GM19025 (cell line): ENCODE measurements around the gene ALKBH8.
"Not testable (repeated sequence)": the region's sequence is repeated elsewhere in the genome, so short reads cannot be mapped to it uniquely, and the experiment has no call there.

Experiments
- ATAC-seq: cut with Tn5 transposase; IDR thresholded peaks from one replicate; pipeline ENCODE4 v1.9.1; 2021; ENCODE audit warnings: mild to moderate bottlenecking, low read depth, moderate library complexity; ENCODE audit not compliant: unreplicated experiment

ALKBH8 gene

GRCh38 chr11:107579169-107579568, 13.6 kb upstream of the ALKBH8 start:
- not testable (repeated sequence) for ATAC-seq

GRCh38 chr11:107577346-107577711, 11.8 kb upstream of the ALKBH8 start:
- no peak for ATAC-seq

- not testable (repeated sequence) for ATAC-seq
These were observed 11.2 kb upstream of the ALKBH8 start for GRCh38 chr11:107576497-107577345.

GRCh38 chr11:107573438-107573837, 7.9 kb upstream of the ALKBH8 start:
- ATAC-seq: no peak

- no peak for ATAC-seq
These were observed 4.5 kb upstream of the ALKBH8 start for GRCh38 chr11:107570015-107570414.

GRCh38 chr11:107567739-107568335, 2.3 kb upstream of the ALKBH8 start:
- no peak for ATAC-seq

- ATAC-seq: no peak
These were observed 1.0 kb upstream of the ALKBH8 start for GRCh38 chr11:107566569-107566968.

GRCh38 chr11:107565955-107566501, 493 bp upstream of the ALKBH8 start:
- ATAC-seq: not testable (repeated sequence)

GRCh38 chr11:107564877-107565218, 687 bp downstream of the ALKBH8 start:
- ATAC-seq: peak; percentile 5

- ATAC-seq: no peak
These were observed 1.8 kb downstream of the ALKBH8 start for GRCh38 chr11:107563702-107564101.

- no peak for ATAC-seq
These were observed 2.8 kb downstream of the ALKBH8 start for GRCh38 chr11:107562647-107563208.

GRCh38 chr11:107561688-107562087, 3.8 kb downstream of the ALKBH8 start:
- no peak for ATAC-seq

- no peak for ATAC-seq
These were observed 15.2 kb downstream of the ALKBH8 start for GRCh38 chr11:107550304-107550703.

- ATAC-seq: no peak
These were observed 15.6 kb downstream of the ALKBH8 start for GRCh38 chr11:107549954-107550285.

- ATAC-seq: peak; percentile 60
These were observed 16.1 kb downstream of the ALKBH8 start for GRCh38 chr11:107549253-107549953.

GRCh38 chr11:107547961-107548360, 17.6 kb downstream of the ALKBH8 start:
- ATAC-seq: no peak

GRCh38 chr11:107545101-107545514, 20.4 kb downstream of the ALKBH8 start:
- ATAC-seq: no peak

- ATAC-seq: no peak
These were observed 26.7 kb downstream of the ALKBH8 start for GRCh38 chr11:107538821-107539220.

- ATAC-seq: no peak
These were observed 27.3 kb downstream of the ALKBH8 start for GRCh38 chr11:107538239-107538638.

GRCh38 chr11:107537155-107537554, 28.4 kb downstream of the ALKBH8 start:
- ATAC-seq: not testable (repeated sequence)

- ATAC-seq: no peak
These were observed 39.3 kb downstream of the ALKBH8 start for GRCh38 chr11:107526197-107526596.
